T47D (cell line): ENCODE data around the gene FYCO1.

ENCODE experiments used
- DNase-seq, 2 experiments: peaks; one replicate each; pipeline versions ENCODE4 v3.0.0 to v3.0.0-alpha.2; 2011 to 2012; ENCODE audit warnings: low read depth in 1 of 2, low spot score in 1 of 2
- JUND ChIP-seq: IDR thresholded peaks from 2 replicates; pipeline ENCODE4 v1.6.1; 2012; ENCODE audit warnings: low read depth
- in situ Hi-C: cut with HindIII; loops from 2 replicates; pipeline ENCODE4 v1.10.0; 2016; ENCODE audit warnings: low sequenced_read_pairs, low pct_unique_long_range_greater_than_20kb

The FYCO1 gene

GRCh38 chr3:45917146-45917898, 78.3 kb downstream of the FYCO1 start:
- DNase-seq, result no peak
- in situ Hi-C loops, result no loop called here
- no peak for TF ChIP-seq JUND

DNA sequence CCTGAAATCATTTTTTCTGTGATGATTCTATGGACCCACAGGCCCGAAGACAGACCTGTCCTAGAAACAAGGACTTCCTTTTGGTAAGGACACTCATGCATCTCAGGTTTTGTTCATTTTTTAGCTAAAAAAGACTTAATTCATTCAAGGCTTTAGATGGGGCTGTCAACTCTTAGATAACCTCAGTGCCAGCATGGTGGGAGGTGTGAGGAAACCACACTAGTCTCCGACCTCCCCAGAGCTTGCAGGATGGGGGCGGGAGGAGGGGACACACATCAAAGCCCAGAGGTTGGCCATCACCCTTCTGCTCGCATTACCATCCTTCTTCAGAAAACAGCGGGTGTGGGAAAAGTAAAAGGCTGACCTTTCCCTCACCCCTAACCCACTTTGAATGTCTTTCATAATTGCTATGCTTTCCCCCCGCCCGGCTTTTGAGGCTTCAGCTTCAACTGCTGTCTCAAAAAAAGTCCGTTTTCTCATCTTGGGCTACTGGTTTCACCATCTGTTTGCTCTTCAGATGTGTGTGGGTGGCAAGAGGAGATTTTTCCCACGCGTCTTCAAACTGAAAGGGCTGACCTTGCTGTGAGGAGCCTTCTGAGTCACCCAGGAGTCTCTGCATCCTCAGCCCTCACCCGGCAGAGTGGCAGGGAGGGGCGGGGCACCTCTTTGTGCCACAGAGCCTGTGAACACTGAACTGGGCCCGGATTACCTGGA, 79.9 kb downstream of the FYCO1 start:
- DNase-seq, result no peak
- in situ Hi-C loops, result no loop called here
- no peak for TF ChIP-seq JUND

- no peak for TF ChIP-seq JUND
- DNase-seq, result no peak
- in situ Hi-C loops, result no loop called here
Observed at GRCh38 chr3:45915059-45915439, 80.6 kb downstream of the FYCO1 start.

DNA sequence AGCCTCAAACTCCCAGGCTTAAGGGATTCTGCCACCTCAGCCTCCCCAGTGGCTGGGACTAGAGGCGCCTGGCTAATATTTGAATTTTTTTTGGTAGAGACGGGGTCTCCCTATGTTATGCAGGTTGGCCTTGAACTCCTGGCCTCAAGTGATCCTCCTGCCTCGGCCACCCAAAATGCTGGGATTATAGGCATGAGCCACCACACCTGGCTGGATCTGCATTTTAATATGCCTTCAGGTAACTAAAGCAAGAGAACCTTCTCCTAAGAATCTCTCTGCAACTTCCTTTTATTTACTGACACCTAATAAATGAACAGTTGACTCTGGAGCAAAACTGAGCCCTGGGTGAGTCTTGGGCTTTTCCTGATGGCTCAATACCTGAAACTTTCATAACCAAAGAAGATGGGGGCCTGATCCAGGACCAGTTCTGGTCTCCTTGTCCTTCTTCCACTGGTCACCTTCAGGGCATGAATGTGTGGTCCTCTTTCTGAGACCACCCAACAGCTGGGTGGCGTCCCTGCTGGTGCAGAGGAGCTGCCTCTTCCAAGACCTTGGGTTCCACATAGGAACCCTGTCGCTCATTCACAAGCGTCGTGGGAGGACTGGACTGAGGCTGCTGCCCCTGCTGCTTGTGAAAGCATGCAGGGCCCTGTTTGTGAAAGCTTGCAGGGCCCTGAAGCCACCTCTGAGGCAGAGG, 81.1 kb downstream of the FYCO1 start:
- no peak for DNase-seq
- TF ChIP-seq JUND, result no peak
- in situ Hi-C loops, result no loop called here

DNA sequence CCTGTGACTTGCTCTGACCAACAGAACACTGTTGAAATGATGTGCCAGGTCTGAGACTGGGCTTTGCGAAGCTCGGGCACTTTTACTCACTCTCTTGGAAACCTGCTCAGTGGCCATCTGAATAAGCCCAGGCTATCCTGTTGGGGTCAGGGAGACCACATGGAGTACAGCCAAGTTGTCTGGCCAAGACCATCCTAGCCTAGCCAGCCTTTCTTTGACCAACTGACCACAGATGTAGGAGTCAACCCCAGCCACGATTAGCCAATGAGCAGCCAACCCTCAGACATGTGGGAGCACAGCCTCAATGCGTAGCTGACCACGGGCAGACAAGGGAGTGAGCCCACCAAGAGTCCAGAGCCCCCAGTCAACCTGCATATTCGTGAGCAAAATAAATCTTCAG, 83.2 kb downstream of the FYCO1 start:
- no peak for DNase-seq
- in situ Hi-C loops, result no loop called here
- TF ChIP-seq JUND, result no peak

GRCh38 chr3:45911511-45912226, 84.0 kb downstream of the FYCO1 start:
- in situ Hi-C loops, result no loop called here
- DNase-seq, result no peak
- TF ChIP-seq JUND, result no peak

DNA sequence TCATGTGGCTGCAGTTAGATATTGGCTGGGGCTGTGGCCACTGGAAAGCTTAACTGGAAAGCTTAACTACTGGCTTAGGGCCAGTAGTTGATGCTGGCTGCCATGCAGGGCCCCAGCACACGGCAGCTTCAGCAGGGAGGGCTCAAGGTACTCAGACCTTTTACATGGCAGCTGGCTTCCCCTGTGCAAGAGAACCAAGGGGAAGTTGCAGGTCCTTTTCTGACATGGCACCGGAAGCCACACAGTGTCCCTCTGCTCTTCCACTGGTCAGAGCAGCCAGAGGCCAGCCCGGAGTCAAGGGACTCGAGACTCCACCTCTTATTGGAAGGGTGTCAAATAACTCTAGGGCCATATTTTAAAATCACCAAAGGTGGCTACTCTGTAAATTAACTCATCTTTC, 84.7 kb downstream of the FYCO1 start:
- DNase-seq, result no peak
- TF ChIP-seq JUND, result no peak
- in situ Hi-C loops, result no loop called here

- in situ Hi-C loops, result no loop called here
- no peak for DNase-seq
- no peak for TF ChIP-seq JUND
Observed at GRCh38 chr3:45909542-45909941, 86.1 kb downstream of the FYCO1 start.

DNA sequence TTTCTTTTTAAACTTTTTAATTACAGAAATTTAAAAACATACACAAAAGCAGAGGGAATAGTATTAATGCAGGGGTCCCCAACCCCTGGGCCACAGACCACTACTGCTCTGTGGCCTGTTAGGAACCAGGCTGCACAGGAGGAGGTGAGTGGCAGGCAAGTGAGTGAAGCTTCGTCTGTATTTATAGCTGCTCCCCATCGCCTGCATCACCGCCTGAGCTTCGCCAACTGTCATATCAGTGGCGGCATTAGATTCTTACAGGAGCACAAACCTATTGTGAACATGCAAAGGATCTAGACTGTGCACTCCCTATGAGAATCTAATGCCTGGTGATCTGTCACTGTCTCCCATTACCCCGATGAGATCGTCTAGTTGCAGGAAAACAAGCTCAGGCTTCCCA, 86.9 kb downstream of the FYCO1 start:
- in situ Hi-C loops, result no loop called here
- no peak for DNase-seq

GRCh38 chr3:45907769-45908705, 87.6 kb downstream of the FYCO1 start:
- in situ Hi-C loops, result no loop called here
- no peak for DNase-seq
- no peak for TF ChIP-seq JUND

More for the DNA sequence above, 86.9 kb downstream of the FYCO1 start:
- no peak for TF ChIP-seq JUND

DNA sequence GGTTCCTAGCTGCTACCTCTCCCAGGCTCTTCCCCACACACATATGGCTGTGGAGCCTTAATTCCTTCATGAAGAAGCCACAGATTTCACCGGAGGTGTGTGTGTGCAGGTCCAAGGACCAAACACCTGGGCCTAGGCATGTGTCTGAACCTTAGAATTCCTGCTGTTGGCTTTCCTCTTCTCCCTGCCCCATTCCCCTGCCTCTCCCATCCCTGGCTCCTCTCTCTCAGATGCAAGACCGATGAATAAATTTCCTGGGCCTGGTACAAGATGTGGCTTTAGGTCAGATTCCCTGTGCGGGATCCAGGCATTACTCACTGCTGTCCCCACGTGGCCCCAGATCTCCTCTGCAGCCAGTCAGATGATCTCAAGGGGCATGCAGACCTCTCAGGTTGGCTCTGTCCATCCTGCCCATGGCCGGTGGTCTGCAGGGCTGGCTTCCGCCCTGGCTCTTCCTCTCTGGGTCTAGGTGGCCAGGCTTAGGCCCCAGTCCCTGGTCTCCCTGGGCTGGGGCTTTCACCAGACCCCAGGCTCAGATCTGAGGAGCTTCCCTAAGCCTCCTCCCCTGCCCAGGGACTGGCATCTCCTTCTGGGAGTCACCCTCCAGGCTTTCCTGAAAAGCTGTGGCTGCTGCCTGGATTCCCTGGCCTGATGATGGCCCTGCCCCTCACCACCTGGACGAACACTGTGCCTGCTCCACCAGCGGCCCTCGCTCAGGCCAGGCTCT, 88.8 kb downstream of the FYCO1 start:
- peak in 1 of 2 experiments; percentile 25 for DNase-seq
- TF ChIP-seq JUND, result no peak
- in situ Hi-C loops, result no loop called here

- TF ChIP-seq JUND, result no peak
- no peak for DNase-seq
- in situ Hi-C loops, result no loop called here
Observed at GRCh38 chr3:45905755-45906154, 89.9 kb downstream of the FYCO1 start.
